WI38 (cell line): Measurements from ENCODE around the gene AHCYL1.
A peak's percentile ranks its signal among the peaks of the same experiment; 100 is the strongest.

Experiments
- H3K4me3 ChIP-seq: 2 replicates; pipeline ENCODE4 v1.5.1; 2011; ENCODE audit warnings: low read depth, mild to moderate bottlenecking, control low read depth, low read length
- TF ChIP-seq, protein P1 (sequence below): IDR thresholded peaks from 2 replicates; pipeline ENCODE4 v1.5.1; 2012; ENCODE audit warnings: low read depth, mild to moderate bottlenecking, control low read depth, low read length

Gene AHCYL1

DNA sequence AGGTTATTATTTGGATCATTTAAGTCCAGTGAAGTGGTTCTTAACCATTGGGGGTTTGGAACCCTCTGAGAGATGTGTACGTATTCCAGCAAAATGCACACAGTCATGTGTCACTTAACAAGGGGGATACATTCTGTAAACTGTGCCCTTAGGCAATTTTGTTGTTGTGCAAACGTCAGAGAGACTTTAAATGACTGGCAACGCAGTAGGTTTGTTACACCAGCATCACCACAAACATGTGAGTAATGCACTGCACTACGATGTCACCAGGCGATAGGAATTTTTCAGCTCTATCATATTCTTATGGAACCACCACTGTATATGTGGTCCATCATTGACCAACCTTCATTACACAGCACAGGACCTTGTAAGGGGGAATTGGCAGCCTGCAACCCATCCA, 11.9 kb downstream of the AHCYL1 start:
- H3K4me3 ChIP-seq: no peak overlapping the region
- TF ChIP-seq, protein P1, sequence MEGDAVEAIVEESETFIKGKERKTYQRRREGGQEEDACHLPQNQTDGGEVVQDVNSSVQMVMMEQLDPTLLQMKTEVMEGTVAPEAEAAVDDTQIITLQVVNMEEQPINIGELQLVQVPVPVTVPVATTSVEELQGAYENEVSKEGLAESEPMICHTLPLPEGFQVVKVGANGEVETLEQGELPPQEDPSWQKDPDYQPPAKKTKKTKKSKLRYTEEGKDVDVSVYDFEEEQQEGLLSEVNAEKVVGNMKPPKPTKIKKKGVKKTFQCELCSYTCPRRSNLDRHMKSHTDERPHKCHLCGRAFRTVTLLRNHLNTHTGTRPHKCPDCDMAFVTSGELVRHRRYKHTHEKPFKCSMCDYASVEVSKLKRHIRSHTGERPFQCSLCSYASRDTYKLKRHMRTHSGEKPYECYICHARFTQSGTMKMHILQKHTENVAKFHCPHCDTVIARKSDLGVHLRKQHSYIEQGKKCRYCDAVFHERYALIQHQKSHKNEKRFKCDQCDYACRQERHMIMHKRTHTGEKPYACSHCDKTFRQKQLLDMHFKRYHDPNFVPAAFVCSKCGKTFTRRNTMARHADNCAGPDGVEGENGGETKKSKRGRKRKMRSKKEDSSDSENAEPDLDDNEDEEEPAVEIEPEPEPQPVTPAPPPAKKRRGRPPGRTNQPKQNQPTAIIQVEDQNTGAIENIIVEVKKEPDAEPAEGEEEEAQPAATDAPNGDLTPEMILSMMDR: no peak

DNA sequence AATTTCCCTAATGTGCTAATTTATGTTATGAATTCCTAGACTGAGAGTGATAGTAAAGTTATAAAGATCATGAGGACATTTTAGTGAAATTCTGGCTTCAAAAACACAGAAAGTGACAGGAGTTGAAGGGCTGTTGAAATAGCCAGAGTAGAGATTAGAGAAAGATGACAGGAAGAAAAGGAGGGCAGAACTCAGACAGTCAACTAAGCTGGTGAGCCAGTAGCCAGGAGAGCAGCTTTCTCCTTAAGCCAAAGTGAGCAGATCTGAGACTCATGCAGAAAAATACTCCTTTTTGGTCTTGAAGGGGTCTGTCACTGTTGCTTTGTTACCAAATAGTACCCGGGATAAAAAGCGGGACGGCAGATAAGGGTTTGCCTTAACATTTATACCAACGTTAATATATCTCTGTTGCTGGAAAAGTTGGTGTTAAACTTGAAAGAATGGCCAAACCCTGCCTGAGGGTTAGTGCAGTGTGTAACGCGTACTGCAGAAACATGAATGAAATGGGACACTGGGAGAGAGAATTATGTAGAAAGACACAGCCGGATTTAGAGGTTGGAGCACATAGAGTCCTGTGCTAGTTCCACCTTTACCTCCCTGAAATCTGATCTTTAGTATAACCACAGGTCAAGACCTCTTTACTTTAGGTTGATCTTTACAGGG, 12.8 kb downstream of the AHCYL1 start:
- H3K4me3 ChIP-seq: no peak overlapping the region
- TF ChIP-seq, protein P1: no peak

DNA sequence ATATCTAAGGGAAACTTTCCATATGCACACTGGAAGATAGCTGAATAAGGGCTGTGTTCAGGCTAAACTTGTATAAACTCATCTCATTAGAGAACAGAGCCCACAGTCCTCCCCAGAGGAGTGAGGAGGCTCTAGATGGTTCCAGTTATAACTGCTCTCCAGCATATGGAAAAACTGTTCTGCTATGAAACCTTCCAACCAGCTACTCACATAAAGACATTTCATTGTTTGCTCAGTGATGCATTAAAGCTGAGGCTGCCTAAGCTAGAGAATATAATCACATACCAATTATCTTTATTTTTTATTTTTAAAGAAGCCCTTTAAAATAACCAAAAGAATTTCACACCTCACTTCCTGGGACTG, 13.3 kb downstream of the AHCYL1 start:
- H3K4me3 ChIP-seq: no peak overlapping the region
- TF ChIP-seq, protein P1: no peak

DNA sequence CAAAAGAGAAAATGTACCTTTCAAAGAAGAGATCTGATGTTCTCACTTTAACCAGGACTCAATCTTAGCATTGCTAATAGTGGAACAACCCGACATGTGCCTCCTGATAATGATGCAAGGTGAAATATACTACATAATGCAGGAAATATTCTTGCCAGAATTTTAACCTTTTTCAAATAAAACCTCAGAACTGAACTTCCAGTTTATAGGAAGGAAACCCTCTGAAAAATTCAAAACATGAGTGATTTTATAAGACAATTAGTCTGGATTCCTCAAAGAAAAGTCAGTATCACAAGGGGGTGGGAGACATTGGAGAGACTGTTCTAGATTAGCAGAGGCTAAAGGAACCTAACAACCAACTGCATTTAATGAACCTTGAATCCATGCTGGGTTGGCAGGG, 18.1 kb downstream of the AHCYL1 start:
- H3K4me3 ChIP-seq: no peak overlapping the region
- TF ChIP-seq, protein P1: no peak

DNA sequence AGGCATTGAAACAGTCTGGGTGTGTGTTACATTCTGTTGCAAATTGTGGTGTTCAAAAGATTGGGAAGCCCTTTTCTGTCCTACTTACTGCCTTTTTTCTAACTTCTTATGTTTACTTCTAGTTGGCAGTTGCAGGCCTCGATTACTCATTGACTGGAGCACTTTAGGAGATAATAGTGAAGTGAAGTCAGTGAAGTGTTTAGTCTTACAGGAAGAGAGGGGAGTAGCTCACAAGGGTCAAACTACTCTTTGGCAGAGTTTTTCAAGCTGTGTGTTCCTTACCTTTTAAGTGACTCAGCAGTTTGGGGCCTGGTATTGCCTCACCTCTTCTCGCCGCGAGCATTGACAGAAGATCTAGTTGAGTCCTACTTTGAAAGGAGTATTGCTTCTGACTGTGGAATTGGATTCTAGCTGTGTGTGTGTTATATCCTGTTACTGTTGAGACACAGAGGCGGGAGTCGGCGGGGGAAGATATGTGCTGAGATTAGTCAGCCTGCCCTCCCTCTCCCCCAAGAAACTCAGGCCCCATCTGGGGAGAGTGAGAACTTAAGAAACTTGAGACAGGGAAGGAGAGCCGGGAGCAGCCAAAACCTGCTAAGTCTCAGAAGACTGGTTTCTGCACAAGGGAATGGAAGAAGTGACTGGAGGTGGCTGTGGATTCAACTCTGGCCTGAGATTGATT, 19.3 kb downstream of the AHCYL1 start:
- peak overlapping the region; percentile 41 for H3K4me3 ChIP-seq
- TF ChIP-seq, protein P1: no peak

DNA sequence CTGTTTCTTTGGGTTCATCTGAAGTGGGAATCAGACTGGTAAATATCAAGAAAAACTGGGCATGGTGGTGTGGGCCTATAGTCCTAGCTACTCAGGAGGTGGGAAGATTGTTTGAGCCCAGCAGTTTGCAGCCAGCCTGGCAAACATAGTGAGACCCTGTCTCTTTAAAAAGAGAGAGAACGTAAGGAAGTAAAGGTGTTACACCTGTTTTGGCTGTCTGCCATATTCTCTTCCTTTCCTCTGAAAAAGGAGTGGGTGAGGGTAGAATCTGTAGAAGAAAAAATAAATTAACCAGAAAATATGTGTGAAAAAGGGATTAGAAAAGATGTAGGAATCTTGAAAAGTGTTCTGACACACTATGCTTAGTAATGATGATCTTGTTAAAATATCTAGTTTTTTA, 20.0 kb downstream of the AHCYL1 start:
- H3K4me3 ChIP-seq: peak overlapping the region; percentile 41
- TF ChIP-seq, protein P1: no peak

DNA sequence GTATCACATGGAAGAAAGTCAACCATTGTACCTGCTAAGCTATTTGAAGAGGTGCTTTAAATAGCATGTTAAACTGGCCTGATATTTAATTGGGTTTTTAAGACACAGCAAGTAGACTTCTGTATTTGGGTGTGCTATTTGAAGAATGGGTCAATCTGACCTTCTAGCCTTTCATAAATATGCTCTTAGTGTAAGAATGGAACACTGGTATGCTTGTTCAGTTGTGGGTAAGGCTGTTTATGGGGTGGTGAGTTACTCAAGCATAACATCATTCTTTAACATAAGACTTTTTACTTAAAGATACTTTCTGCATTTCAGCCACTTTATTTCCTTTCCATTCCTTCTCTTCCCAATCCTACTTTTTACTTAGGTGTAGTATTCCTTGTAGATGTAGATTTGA, 21.4 kb downstream of the AHCYL1 start:
- TF ChIP-seq, protein P1: no peak
- H3K4me3 ChIP-seq: no peak overlapping the region
